A549 (cell line): Measurements from ENCODE around the gene NCAPD3. TPM values are rescaled to one million over a fixed set of nuclear protein-coding genes. Genes with fewer than 3 reads are reported as not detected.

Source experiments
- ATAC-seq, 2 experiments: fragments of 200-7000 bp in 1 of 2; fragments of >200 bp in 1 of 2; cut with Nextera tagmentation in 1 of 2; cut with Tn5 transposase in 1 of 2; 3 replicates each; pipeline versions ENCODE4 v1.8.0 to v1.9.1; 2018 to 2020; ENCODE audit warnings: mild to moderate bottlenecking in 1 of 2, moderate library complexity in 1 of 2
- CTCF ChIA-PET: fragments of 300-600 bp; sonication (Branson Sonifier 250); formaldehyde crosslinking; extraction: SDS; loops from one replicate; lab custom pipeline; 2021; ENCODE audit warnings: antibody characterized with exemption, inconsistent platforms; lab: Yijun Ruan, JAX
- POLR2A ChIA-PET: fragments of 350-600 bp; formaldehyde crosslinking; extraction: SDS; loops from one replicate; lab custom pipeline; 2021; ENCODE audit warnings: antibody characterized with exemption, inconsistent platforms; lab: Yijun Ruan, JAX
- DNase-seq, 2 experiments: peaks; one replicate each; pipeline versions ENCODE4 v3.0.0 to v3.0.0-alpha.2; 2011 to 2016; ENCODE audit warnings: low read depth in 1 of 2, low spot score in 1 of 2
- FAIRE-seq: peaks from 2 replicates; lab custom pipeline; 2011; peaks lifted over from hg19 to GRCh38; lab: Jason Lieb, UNC
- H3K27ac ChIP-seq, 2 experiments: fragments of >200 bp; sonication (Bioruptor Twin); formaldehyde crosslinking; 3 replicates each; pipeline ENCODE4 v1.5.1; 2016 to 2017
- H3K4me1 ChIP-seq: fragments of >200 bp; sonication (Bioruptor Twin); formaldehyde crosslinking; 3 replicates; pipeline ENCODE4 v1.6.1; 2016
- H3K4me2 ChIP-seq: fragments of >200 bp; sonication (Bioruptor Twin); formaldehyde crosslinking; 3 replicates; pipeline ENCODE4 v1.6.1; 2016
- H3K4me3 ChIP-seq: fragments of >200 bp; sonication (Bioruptor Twin); formaldehyde crosslinking; 3 replicates; pipeline ENCODE4 v1.5.1; 2016
- H3K9me3 ChIP-seq: fragments of >200 bp; sonication (Bioruptor Twin); formaldehyde crosslinking; 3 replicates; pipeline ENCODE4 v1.6.1; 2016
- CEBPB ChIP-seq, 2 experiments: fragments of >200 bp in 1 of 2; sonication (Bioruptor Twin) in 1 of 2; formaldehyde crosslinking in 1 of 2; IDR thresholded peaks; 2 replicates each; pipeline ENCODE4 v1.6.1; 2012 to 2016
- EHMT2 ChIP-seq: fragments of 200-600 bp; sonication (generic); IDR thresholded peaks from 2 replicates; pipeline ENCODE4 v1.6.1; 2016; ENCODE audit warnings: antibody characterized with exemption, low read depth, mild to moderate bottlenecking, moderate library complexity
- ELK1 ChIP-seq: fragments of 150-350 bp; IDR thresholded peaks from 2 replicates; pipeline ENCODE4 v1.6.1; 2014; ENCODE audit warnings: low read depth, mild to moderate bottlenecking, low read length
- FOSB ChIP-seq: fragments of 250-450 bp; sonication (Bioruptor Pico); IDR thresholded peaks from 2 replicates; pipeline ENCODE4 v1.5.0; 2020; ENCODE audit warnings: mild to moderate bottlenecking, moderate library complexity
- FOXS1 ChIP-seq: fragments of 250-450 bp; sonication (Bioruptor Pico); IDR thresholded peaks from 2 replicates; pipeline ENCODE4 v1.5.0; 2020; ENCODE audit warnings: mild to moderate bottlenecking, moderate library complexity
- HOXB5 ChIP-seq: fragments of 250-450 bp; sonication (Bioruptor Pico); IDR thresholded peaks from 2 replicates; pipeline ENCODE4 v1.5.0; 2020; ENCODE audit warnings: mild to moderate bottlenecking, moderate library complexity
- KDM1A ChIP-seq: fragments of 200-600 bp; sonication (generic); IDR thresholded peaks from 2 replicates; pipeline ENCODE4 v1.6.1; 2016; ENCODE audit warnings: low read depth, mild to moderate bottlenecking
- MAZ ChIP-seq: fragments of 150-350 bp; IDR thresholded peaks from 2 replicates; pipeline ENCODE4 v1.6.1; 2014; ENCODE audit warnings: antibody characterized with exemption, low read depth, low read length, borderline replicate concordance
- MYC ChIP-seq: IDR thresholded peaks from 2 replicates; pipeline ENCODE4 v1.6.1; 2012; ENCODE audit warnings: mild to moderate bottlenecking, inconsistent platforms, low read length, improper control_type of control experiment, borderline replicate concordance
- PHF8 ChIP-seq: fragments of 200-600 bp; sonication (generic); IDR thresholded peaks from 2 replicates; pipeline ENCODE4 v1.6.1; 2016; ENCODE audit warnings: low read depth, mild to moderate bottlenecking, antibody characterized with exemption, moderate library complexity, borderline replicate concordance
- SREBF2 ChIP-seq: fragments of 450-650 bp; IDR thresholded peaks from 2 replicates; pipeline ENCODE4 v1.6.1; 2014; ENCODE audit warnings: mild to moderate bottlenecking, moderate library complexity
- TFCP2L1 ChIP-seq: fragments of 250-450 bp; sonication (Bioruptor Pico); IDR thresholded peaks from 2 replicates; pipeline ENCODE4 v1.5.0; 2021; ENCODE audit warnings: mild to moderate bottlenecking
- USF2 ChIP-seq: fragments of 450-650 bp; IDR thresholded peaks from 2 replicates; pipeline ENCODE4 v1.6.1; 2014; ENCODE audit warnings: antibody characterized with exemption
- ZC3H11A ChIP-seq: fragments of 450-650 bp; IDR thresholded peaks from 2 replicates; pipeline ENCODE4 v1.6.1; 2014; ENCODE audit warnings: antibody characterized with exemption, mild to moderate bottlenecking
- WGBS: methylation state at CpG from one replicate; pipeline ENCODE4 v1.1.6; 2017; ENCODE audit errors: missing lambda C conversion rate; 5-methylcytosine and 5-hydroxymethylcytosine counted together
- polyA plus RNA-seq, 4 experiments: library from polyadenylated mRNA; depleted of rRNA in 3 of 4; stranded (reverse); fragments of >200 nt; fragmentation: RNase III in 1 of 4; extraction: RNeasy Plus Mini Kit Qiagen cat#74134 plus additional on column Dnase treatment in 1 of 4; gene quantifications; 2 replicates in 3 of 4; 3 replicates in 1 of 4; pipeline ENCODE4 v1.2.3, GENCODE V29; 2011 to 2017
- TF ChIP-seq, protein P1 (sequence below): IDR thresholded peaks from 2 replicates; pipeline ENCODE4 v1.6.1; 2012
- TF ChIP-seq, protein P2 (sequence below): IDR thresholded peaks from 2 replicates; pipeline ENCODE4 v1.6.1; 2012

Gene NCAPD3
- polyA plus RNA-seq, 2 of the 4 experiments (the other 2 are of a cell fraction): 26.6 to 36.0 TPM

DNA sequence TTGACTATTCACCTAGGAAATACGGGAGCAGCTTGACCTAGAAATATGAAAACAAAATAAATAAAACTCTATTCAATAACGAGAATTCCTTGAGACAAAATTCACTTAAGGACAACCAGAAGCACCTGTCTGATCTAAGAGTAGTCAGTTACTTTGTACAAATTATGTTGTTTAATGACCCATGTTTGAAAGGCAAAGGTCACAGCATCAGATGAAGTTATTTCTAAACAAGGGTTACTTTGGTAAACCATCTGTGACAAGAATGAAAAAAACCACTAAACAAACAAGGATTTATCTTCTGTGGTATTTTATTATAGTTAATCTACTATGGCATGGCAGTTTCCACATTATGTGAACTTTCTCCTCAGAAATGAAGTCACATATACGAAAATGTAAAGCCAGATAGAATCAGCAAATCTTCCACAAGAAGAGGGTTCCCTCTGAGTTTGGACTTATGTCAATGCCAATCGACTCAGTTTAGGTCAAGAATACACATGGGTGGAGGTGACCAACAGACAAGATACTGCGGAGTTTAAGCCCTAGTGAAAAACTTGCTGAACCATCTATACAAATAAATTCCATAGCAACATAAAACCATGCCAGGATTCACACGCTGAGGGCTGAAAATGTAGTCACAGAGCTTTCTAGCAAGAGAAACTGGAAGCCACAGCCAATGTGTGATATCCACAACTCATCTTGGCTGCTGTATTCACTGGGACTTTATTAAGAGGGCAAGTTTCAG, 53.4 kb downstream of the NCAPD3 start (continued):
- TF ChIP-seq, protein P1, sequence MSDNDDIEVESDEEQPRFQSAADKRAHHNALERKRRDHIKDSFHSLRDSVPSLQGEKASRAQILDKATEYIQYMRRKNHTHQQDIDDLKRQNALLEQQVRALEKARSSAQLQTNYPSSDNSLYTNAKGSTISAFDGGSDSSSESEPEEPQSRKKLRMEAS: no peak
- TF ChIP-seq CEBPB (IDR thresholded peaks at IDR 0.05) (no peak), SREBF2 (no peak), FOXS1 (CRISPR knock-in tag) (no peak)

DNA sequence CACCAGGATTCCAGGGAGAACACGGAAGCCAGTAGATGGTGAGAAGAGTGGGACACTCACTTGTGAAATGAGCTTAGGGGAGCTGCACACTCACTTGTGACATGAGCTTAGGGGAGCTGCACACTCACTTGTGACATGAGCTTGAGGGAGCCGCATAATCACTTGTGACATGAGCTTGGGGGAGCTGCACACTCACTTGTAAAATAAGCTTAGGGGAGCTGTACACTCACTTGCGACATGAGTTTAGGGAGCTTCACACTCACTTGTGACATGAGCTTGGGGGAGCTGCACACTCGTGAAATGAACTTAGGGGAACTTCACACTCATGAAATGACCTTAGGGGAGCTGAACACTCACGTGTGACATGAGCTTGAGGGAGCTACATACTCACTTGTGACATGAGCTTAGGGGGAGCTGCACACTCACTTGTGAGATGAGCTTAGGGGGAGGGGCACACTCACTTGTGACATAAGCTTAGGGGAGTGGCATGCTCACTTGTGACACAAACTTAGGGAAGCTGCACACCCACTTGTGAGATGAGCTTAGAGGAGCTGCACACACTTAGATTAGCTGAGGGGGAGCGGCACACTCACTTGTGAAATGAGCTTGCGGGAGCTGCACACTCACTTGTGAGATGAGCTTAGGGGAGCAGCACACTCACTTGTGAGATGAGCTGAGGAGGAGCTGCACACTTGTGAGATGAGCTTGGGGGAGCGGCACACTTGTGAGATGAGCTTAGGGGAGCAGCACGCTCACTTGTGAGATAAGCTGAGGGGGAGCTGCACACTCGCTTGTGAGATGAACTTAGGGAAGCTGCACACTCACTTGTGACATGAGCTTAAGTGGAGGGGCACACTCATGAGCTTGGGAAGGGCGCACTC, 59.0 kb downstream of the NCAPD3 start:
- no peak for FAIRE-seq
- ChIA-PET CTCF (interaction anchor here (1.7 kb wide), 1 partner anchor 237 kb away, joined by 8 read pairs; no protein-coding TSS in a partner anchor), POLR2A (interaction anchor here (0.7 kb wide), 1 partner anchor 80 kb away, joined by 3 read pairs; no protein-coding TSS in a partner anchor)
- no peak for ATAC-seq
- Histone ChIP-seq H3K4me2 (no peak overlapping the region), H3K9me3 (peaks cover 51% of the 10 kb centered on the region), H3K4me1 (no peaks in the 10 kb centered on the region), H3K27ac (no peak overlapping the region), H3K4me3 (no peak overlapping the region)
- TF ChIP-seq FOSB (CRISPR knock-in tag) (no peak), ELK1 (no peak), EHMT2 (no peak)
- 91% methylated on average over 7 of the region's 11 CpGs for WGBS
- peak in 1 of 2 experiments; percentile 71 for DNase-seq

DNA sequence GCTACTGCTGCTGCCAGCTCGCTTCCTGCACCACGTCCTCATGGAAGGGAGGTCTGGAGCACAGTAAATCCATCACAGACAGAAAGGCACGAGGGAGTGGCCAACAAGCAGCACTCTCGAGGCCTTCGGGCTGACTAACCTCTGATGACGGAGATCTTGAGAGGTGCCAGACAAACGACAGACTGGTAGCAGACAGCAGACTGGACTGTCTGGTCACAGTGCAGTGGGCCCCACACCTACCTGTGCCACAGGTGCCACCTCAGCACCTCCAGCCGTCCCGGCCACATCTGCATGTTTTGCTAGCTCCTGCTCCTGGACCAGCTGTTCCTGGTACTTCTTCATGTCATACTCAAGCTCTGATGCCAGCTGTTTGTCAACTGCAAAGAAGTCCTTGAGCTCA, 64.1 kb downstream of the NCAPD3 start:
- no peak for FAIRE-seq
- ATAC-seq: no peak
- no peak overlapping the region for H3K4me2 ChIP-seq
- no peaks in the 10 kb centered on the region for H3K4me1 ChIP-seq
- no peak overlapping the region for H3K4me3 ChIP-seq
- DNase-seq: no peak
- no peak for TF ChIP-seq MAZ
- no peak for TF ChIP-seq PHF8
- no peak for TF ChIP-seq USF2
- TF ChIP-seq, protein P2, sequence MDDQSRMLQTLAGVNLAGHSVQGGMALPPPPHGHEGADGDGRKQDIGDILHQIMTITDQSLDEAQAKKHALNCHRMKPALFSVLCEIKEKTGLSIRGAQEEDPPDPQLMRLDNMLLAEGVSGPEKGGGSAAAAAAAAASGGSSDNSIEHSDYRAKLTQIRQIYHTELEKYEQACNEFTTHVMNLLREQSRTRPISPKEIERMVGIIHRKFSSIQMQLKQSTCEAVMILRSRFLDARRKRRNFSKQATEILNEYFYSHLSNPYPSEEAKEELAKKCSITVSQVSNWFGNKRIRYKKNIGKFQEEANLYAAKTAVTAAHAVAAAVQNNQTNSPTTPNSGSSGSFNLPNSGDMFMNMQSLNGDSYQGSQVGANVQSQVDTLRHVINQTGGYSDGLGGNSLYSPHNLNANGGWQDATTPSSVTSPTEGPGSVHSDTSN: no peak
- no peak for TF ChIP-seq EHMT2
- CTCF ChIA-PET: no interaction called here
- POLR2A ChIA-PET: no interaction called here
- H3K9me3 ChIP-seq: peaks cover 21% of the 10 kb centered on the region
- 84% methylated on average over 5 of the region's 9 CpGs for WGBS
- H3K27ac ChIP-seq: no peak overlapping the region

- ATAC-seq: no peak
- DNase-seq: no peak
- Histone ChIP-seq H3K9me3 (peaks cover 7% of the 10 kb centered on the region), H3K4me3 (no peak overlapping the region), H3K4me1 (no peaks in the 10 kb centered on the region), H3K4me2 (no peak overlapping the region), H3K27ac (no peak overlapping the region)
- CTCF ChIA-PET: no interaction called here
- TF ChIP-seq MYC (no peak), HOXB5 (CRISPR knock-in tag) (no peak), SREBF2 (no peak), KDM1A (no peak), ZC3H11A (no peak), MAZ (no peak), EHMT2 (no peak), ELK1 (no peak), TFCP2L1 (CRISPR knock-in tag) (no peak)
- TF ChIP-seq, protein P2: no peak
- TF ChIP-seq, protein P1: no peak
- 95% methylated on average over 9 of the region's 9 CpGs for WGBS
- POLR2A ChIA-PET: no interaction called here
- no peak for FAIRE-seq
These were observed 65.7 kb downstream of the NCAPD3 start for GRCh38 chr11:134158023-134158422.
